ENCODE results near the gene IGFLR1. TPM values are rescaled to one million over a fixed set of nuclear protein-coding genes. Genes with fewer than 3 reads are reported as not detected.

Gene IGFLR1
- total RNA-seq, 1 donor from 2014 or later: 75.2 TPM

DNA sequence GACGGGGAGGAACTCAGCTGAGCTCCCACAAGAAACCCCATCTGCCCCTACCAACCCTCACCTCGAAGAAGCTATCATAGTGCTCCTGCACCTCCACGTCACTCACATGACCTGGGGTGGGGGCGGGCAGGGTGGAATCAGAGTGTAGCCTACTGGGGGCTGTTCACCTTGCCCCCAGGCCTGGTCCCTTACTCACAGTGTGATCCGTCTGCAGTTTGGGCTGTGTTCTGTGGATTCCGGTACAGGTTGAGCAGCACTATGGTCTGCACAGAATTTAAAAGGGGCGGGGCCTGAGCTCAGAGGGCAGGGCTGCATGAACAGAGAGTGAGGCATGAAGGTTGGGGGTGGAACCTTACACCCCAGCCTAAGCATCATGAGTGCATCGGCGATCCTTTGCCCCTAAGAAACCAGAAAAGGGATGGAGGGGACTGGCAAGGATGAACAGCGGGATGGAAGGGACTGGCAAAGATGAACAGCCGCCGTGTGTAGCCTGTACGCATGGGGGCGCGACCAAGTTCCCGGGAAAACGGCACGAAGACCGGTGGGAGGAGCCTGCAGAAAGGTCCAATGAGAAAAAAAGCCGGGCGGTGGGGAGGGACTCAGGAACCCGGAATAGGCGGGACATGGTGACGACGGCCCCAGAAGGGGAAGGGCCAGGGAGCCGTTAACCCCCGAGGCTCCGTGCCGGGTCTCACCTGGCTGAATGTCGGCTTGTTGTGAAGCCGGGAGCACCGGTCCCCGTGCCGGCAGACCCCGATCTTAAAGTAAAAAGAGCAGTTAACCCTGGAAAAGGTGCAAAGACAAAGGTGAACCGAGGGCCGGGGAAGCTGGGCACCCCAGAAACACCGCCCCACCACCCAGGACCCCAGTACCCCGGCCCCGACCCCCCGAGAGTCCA lies 2.4 kb upstream of the IGFLR1 start:
- Mint-ChIP-seq H3K4me3 (peak overlapping the region; percentile 94), H3K4me1 (peaks cover 50% of the 10 kb centered on the region), H3K27ac (peak overlapping the region; percentile 100), H3K36me3 (ENCODE audit: low read depth) (peaks cover 20% of the 10 kb centered on the region), H3K27me3 (no peaks in the 10 kb centered on the region), H3K9me3 (no peaks in the 10 kb centered on the region)
- intact Hi-C loops (cut with micrococcal nuclease): loop anchor here (1.0 to 10.0 kb wide), 5 partner anchors 27 to 370 kb away; partner anchors contain the start of genes ARHGAP33, OVOL3, POLR2I and TBCB
- peak; percentile 98 for DNase-seq

DNA sequence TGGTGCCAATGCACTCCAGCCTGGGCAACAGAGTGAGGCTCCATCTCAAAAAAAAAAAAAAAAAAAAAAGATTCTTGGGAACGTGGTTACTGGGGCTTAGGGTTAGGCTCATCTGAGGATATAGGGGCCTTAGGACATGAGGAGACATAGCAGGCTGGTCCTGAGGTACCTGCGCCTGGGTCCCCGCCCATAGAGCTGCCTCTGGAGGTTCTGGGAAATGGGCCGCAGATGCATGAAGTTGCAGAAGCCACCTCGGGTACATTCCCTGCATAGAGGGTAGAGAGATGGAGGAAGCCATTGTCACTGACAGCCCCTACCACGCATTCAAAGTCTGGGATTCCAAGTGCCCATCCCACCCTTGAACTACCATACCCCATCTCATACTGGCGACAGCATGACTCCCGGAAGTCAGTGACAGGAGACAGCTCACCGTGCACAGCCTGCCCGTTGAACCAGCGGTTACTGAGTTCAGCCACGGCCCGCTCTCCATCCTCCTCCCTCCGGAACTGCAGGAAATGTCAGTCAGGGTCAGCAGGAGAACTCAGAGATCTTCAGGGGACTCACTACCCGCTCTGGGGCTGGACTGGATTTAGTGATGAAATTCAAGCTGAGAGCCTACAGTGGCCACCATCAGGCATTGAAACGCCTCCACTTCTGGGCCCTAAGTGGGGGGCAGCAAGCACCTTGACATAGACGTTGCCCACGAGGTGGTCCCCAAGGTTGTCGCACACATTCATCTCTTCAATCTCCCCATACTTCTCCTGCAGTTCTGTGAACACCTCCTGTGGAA lies 1.6 kb upstream of the IGFLR1 start:
- no peak for DNase-seq
- H3K4me3 Mint-ChIP-seq: peak overlapping the region; percentile 94
- peak overlapping the region; percentile 100 for H3K27ac Mint-ChIP-seq
- peaks cover 21% of the 10 kb centered on the region for H3K36me3 Mint-ChIP-seq (ENCODE audit: low read depth)
- intact Hi-C loops (cut with micrococcal nuclease): loop anchor here (10.0 kb wide), 1 partner anchor 371 kb away; the partner anchor contains the start of genes OVOL3, POLR2I and TBCB
- H3K9me3 Mint-ChIP-seq: no peaks in the 10 kb centered on the region
- peaks cover 49% of the 10 kb centered on the region for H3K4me1 Mint-ChIP-seq
- H3K27me3 Mint-ChIP-seq: no peaks in the 10 kb centered on the region

GRCh38 chr19:35741203-35741515 lies 1.1 kb downstream of the IGFLR1 start:
- Mint-ChIP-seq H3K36me3 (ENCODE audit: low read depth) (peaks cover 38% of the 10 kb centered on the region), H3K4me1 (peaks cover 47% of the 10 kb centered on the region), H3K4me3 (peak overlapping the region; percentile 91), H3K27ac (peak overlapping the region; percentile 97), H3K27me3 (no peaks in the 10 kb centered on the region), H3K9me3 (no peaks in the 10 kb centered on the region)
- intact Hi-C loops (cut with micrococcal nuclease): loop anchor here (2.0 to 10.0 kb wide), 3 partner anchors 48 to 374 kb away; partner anchors contain the start of genes OVOL3, POLR2I and TBCB
- DNase-seq: no peak

- peaks cover 42% of the 10 kb centered on the region for H3K36me3 Mint-ChIP-seq (ENCODE audit: low read depth)
- no peaks in the 10 kb centered on the region for H3K9me3 Mint-ChIP-seq
- H3K27me3 Mint-ChIP-seq: no peaks in the 10 kb centered on the region
- intact Hi-C loops (cut with micrococcal nuclease): loop anchor here (1.0 to 10.0 kb wide), 5 partner anchors 23 to 374 kb away; partner anchors contain the start of genes ARHGAP33, OVOL3, POLR2I and TBCB
- peaks cover 44% of the 10 kb centered on the region for H3K4me1 Mint-ChIP-seq
- DNase-seq: peak; percentile 99
- peak overlapping the region; percentile 97 for H3K27ac Mint-ChIP-seq
- peak overlapping the region; percentile 91 for H3K4me3 Mint-ChIP-seq
Measured at GRCh38 chr19:35740423-35741202, 1.6 kb downstream of the IGFLR1 start.

DNA sequence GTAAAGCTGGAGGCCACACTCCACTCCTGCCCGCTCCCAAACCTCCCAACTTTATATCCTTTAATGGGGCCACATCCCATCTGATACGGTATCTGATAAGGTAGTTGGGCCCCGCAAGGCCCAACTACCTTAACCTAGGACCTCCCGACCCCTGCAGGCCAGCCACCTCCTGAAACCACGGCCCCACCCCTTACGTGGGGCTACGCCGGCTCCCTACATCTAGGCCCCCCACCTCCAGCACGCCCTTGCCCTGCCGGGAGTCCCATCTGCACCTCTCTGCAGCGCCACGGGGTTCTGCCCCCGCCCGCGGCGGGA lies 2.2 kb downstream of the IGFLR1 start:
- no peak for DNase-seq
- Mint-ChIP-seq H3K4me3 (peak overlapping the region; percentile 91), H3K27ac (no peak overlapping the region), H3K27me3 (no peaks in the 10 kb centered on the region), H3K9me3 (no peaks in the 10 kb centered on the region), H3K36me3 (ENCODE audit: low read depth) (peaks cover 44% of the 10 kb centered on the region), H3K4me1 (peaks cover 44% of the 10 kb centered on the region)
- intact Hi-C loops (cut with micrococcal nuclease): loop anchor here (1.0 to 10.0 kb wide), 5 partner anchors 23 to 375 kb away; partner anchors contain the start of genes ARHGAP33, OVOL3, POLR2I and TBCB

DNA sequence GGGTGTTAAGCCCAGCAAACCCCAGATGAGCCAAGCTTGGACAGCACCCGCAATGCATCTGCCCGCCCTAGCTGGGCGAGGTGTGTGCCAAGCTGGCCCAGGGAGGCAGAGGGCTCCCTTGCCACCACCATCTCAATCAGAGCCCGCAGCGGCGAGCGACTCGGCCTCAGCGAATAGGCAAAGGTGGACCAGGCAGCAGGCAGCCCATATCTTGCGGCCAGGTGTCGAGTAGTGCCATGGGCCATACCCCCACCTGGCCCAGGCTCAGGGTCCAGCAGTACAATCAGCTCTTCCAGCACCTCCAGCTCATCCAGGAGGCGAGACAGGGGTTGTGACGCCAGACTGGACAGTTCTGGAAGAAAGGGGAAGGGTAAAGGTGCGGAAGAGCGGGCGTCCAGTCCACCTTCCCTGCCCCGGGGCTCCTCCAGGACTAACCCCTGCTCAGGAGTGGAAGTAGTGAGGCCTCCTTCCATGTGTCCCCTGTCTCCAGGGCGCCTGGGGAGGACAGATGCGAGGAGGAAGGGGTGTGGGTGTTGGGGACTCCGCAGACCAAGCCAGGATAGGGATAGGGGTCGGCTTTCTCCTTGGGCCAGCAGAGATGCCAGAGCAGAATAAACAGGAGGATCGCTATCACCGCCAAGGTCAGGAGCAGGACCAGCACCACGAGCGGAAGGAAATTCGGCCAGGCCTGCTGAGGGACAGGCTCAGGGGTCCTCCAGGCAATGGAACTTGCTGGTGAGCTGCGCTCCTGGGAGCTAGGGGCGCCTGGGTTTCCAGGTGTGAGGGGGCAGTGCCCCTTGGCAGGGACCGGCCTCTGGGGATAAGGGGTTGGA lies 2.8 kb downstream of the IGFLR1 start:
- intact Hi-C loops (cut with micrococcal nuclease): loop anchor here (1.0 to 10.0 kb wide), 5 partner anchors 22 to 375 kb away; partner anchors contain the start of genes ARHGAP33, OVOL3, POLR2I and TBCB
- Mint-ChIP-seq H3K9me3 (no peaks in the 10 kb centered on the region), H3K4me1 (peaks cover 45% of the 10 kb centered on the region), H3K27ac (peak overlapping the region; percentile 13), H3K4me3 (peak overlapping the region; percentile 91), H3K36me3 (ENCODE audit: low read depth) (peaks cover 49% of the 10 kb centered on the region), H3K27me3 (no peaks in the 10 kb centered on the region)
- DNase-seq: no peak

GRCh38 chr19:35738887-35739229 lies 3.4 kb downstream of the IGFLR1 start:
- peaks cover 53% of the 10 kb centered on the region for H3K36me3 Mint-ChIP-seq (ENCODE audit: low read depth)
- no peaks in the 10 kb centered on the region for H3K9me3 Mint-ChIP-seq
- H3K4me3 Mint-ChIP-seq: peak overlapping the region; percentile 10
- no peak overlapping the region for H3K27ac Mint-ChIP-seq
- no peaks in the 10 kb centered on the region for H3K27me3 Mint-ChIP-seq
- no peak for DNase-seq
- H3K4me1 Mint-ChIP-seq: peaks cover 46% of the 10 kb centered on the region
- intact Hi-C loops (cut with micrococcal nuclease): no loop called here

DNA sequence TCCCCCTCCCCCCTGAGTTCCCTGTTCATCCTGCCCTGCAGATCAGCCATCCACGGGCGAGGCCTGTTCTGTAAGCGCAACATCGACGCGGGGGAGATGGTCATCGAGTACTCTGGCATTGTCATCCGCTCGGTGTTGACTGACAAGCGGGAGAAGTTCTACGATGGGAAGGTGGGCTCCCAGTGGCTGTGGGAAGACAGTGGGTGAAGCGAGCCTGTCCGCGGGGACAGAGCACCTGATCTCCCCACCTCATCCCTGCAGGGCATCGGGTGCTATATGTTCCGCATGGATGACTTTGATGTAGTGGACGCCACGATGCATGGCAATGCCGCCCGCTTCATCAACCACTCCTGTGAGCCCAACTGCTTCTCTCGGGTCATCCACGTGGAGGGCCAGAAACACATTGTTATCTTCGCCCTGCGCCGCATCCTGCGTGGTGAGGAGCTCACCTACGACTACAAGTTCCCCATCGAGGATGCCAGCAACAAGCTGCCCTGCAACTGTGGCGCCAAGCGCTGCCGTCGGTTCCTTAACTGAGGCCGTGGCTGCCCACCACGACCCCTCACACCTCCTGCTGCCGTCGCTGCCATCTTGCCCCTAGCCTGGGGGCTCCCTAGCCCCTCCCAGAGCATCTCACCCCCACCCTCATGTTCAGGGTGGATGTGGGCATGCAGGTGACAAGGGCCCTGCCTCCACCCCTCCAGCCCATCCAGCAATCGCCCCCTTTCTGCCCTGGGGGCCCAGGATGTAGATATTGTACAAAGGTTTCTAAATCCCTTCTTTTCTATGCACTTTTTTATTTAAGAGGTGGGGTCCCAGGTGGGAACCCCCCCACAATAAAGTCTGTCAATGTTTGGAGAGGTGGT lies 4.0 kb downstream of the IGFLR1 start:
- Mint-ChIP-seq H3K4me1 (peaks cover 43% of the 10 kb centered on the region), H3K27ac (no peak overlapping the region), H3K36me3 (ENCODE audit: low read depth) (peaks cover 54% of the 10 kb centered on the region), H3K9me3 (no peaks in the 10 kb centered on the region), H3K4me3 (no peak overlapping the region), H3K27me3 (no peaks in the 10 kb centered on the region)
- intact Hi-C loops (cut with micrococcal nuclease): no loop called here
- no peak for DNase-seq

DNA sequence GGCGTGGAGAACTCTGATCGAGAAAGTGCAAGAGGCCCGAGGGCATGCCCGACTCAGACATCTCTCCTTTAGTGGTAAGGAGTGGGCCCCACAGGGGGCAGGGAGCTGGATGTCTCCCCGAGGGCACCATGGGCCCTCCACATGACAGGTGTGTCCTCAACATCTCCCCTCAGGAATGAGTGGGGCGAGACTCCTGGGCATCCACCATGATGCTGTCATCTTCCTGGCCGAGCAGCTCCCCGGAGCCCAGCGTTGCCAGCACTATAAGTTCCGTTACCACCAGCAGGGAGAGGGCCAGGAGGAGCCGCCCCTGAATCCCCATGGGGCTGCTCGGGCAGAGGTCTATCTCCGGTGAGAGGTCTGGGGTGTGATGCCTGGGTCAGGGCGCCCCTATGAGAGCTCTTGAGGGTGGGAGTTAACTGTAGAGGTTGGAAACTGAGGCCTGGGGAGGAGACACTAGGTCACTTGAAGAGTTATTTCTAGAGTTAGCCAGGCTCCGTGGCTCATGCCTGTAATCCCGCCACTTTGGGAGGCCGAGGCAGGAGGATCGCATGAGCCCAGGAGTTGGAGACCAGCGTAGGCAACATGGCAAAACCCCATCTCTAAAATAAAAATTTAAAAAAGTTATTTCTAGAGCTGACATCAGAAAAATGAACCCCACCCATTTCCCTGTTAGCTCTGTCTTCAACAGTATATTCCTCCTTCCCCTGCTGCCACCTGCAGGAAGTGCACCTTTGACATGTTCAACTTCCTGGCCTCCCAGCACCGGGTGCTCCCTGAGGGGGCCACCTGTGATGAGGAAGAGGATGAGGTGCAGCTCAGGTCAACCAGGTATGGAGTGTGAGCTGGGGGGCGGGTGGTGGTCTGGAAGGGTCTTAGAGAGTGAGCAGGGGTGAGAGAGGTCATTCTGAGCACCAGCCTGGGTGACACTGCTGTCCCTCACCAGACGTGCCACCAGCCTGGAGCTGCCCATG lies 5.1 kb downstream of the IGFLR1 start:
- no peak overlapping the region for H3K4me3 Mint-ChIP-seq
- peak overlapping the region; percentile 56 for H3K27ac Mint-ChIP-seq
- no peaks in the 10 kb centered on the region for H3K27me3 Mint-ChIP-seq
- peaks cover 35% of the 10 kb centered on the region for H3K4me1 Mint-ChIP-seq
- intact Hi-C loops (cut with micrococcal nuclease): no loop called here
- peaks cover 51% of the 10 kb centered on the region for H3K36me3 Mint-ChIP-seq (ENCODE audit: low read depth)
- peak; percentile 75 for DNase-seq
- no peaks in the 10 kb centered on the region for H3K9me3 Mint-ChIP-seq

- H3K27ac Mint-ChIP-seq: no peak overlapping the region
- no peaks in the 10 kb centered on the region for H3K27me3 Mint-ChIP-seq
- H3K9me3 Mint-ChIP-seq: no peaks in the 10 kb centered on the region
- no peak overlapping the region for H3K4me3 Mint-ChIP-seq
- peaks cover 30% of the 10 kb centered on the region for H3K4me1 Mint-ChIP-seq
- intact Hi-C loops (cut with micrococcal nuclease): no loop called here
- DNase-seq: no peak
- H3K36me3 Mint-ChIP-seq (ENCODE audit: low read depth): peaks cover 66% of the 10 kb centered on the region
Measured at GRCh38 chr19:35734889-35735288, 7.4 kb downstream of the IGFLR1 start.

DNA sequence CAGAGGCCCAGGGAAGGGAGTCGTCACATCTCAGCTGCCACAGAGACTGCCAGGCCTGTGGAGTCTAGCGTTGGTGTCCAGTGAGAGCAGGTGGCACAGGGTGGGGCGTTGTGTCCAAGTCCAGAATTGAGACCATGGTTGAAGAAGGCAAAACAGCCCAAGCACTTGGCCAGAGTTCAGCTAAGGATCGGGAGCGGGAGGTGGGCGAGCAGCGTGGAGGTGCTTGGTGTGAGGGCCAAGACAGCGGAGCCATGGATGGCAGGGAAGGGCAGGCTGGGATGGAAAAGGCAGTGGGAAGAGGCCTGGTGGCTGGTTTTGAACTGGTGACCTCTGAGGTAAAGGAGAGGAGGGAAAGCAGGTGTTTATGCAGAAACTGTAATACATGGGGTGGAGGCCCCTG lies 8.0 kb downstream of the IGFLR1 start:
- Mint-ChIP-seq H3K27me3 (no peaks in the 10 kb centered on the region), H3K9me3 (no peaks in the 10 kb centered on the region), H3K27ac (no peak overlapping the region), H3K4me3 (no peak overlapping the region), H3K4me1 (peaks cover 26% of the 10 kb centered on the region), H3K36me3 (ENCODE audit: low read depth) (peaks cover 72% of the 10 kb centered on the region)
- no peak for DNase-seq
- intact Hi-C loops (cut with micrococcal nuclease): no loop called here
